Epithelial cell of proximal tubule (primary cell): Measurements from ENCODE around the gene GPC4. TPM values are rescaled to one million over a fixed set of nuclear protein-coding genes. Genes with fewer than 3 reads are reported as not detected.

Experiments used
- DNase-seq: peaks from one replicate; pipeline ENCODE4 v3.0.0-alpha.2; 2011; ENCODE audit warnings: low read depth
- H3K4me3 ChIP-seq: 2 replicates; pipeline ENCODE4 v1.5.1; 2011; ENCODE audit warnings: low read depth, mild to moderate bottlenecking, low read length
- total RNA-seq: library from RNA; depleted of rRNA; stranded (reverse); fragments of >200 nt; gene quantifications from 2 replicates; pipeline ENCODE4 v1.2.3, GENCODE V29; 2015
- TF ChIP-seq, protein P1 (sequence below): conservative IDR thresholded peaks from 2 replicates; pipeline ENCODE4 v1.5.1; 2012; ENCODE audit warnings: low read depth, mild to moderate bottlenecking, low read length

Gene GPC4
- total RNA-seq, 1 donor from 2014 or later, result 14.2 TPM

DNA sequence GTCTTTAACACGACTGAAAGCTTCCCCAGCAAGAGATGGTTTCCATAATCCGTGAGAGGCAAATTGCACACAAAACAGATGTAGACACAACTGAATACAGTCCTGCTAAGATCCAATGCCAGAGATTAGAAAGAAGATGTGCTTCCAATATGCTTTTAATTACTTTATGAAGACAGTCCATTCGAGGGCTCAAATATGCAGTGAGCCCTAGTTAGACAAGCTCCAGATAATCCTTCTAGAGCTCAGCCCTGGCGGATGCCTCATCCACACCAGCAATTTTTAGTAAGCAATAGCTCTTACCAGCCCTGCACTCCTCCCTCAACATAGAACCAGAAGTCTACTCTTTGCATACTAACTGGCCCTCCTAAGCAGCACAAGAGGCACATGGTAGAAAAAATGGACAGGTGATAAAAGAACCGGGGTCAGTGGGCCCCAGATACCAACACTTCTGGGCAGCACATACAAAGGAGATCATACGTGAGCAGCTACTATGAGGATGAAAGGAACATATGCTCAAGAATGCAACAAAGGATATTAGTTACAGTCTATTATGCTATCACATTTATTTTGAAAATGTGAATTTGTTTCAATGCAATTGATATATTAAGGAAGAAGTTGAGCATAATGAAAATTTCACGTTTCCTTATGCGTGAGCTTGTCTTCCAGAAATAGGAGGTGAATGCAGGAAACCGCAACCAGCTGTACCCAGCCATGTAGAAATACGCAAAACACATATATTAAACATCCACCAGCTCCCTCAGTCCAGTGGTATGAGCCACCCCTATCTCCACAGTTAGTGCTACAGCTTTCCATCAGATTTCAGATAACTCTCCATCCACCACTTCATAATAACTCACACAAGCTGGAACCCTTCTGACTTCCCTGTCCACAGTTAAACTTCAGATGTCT lies 34.3 kb downstream of the GPC4 start:
- no peak overlapping the region for H3K4me3 ChIP-seq
- DNase-seq, result no peak
- TF ChIP-seq, protein P1, sequence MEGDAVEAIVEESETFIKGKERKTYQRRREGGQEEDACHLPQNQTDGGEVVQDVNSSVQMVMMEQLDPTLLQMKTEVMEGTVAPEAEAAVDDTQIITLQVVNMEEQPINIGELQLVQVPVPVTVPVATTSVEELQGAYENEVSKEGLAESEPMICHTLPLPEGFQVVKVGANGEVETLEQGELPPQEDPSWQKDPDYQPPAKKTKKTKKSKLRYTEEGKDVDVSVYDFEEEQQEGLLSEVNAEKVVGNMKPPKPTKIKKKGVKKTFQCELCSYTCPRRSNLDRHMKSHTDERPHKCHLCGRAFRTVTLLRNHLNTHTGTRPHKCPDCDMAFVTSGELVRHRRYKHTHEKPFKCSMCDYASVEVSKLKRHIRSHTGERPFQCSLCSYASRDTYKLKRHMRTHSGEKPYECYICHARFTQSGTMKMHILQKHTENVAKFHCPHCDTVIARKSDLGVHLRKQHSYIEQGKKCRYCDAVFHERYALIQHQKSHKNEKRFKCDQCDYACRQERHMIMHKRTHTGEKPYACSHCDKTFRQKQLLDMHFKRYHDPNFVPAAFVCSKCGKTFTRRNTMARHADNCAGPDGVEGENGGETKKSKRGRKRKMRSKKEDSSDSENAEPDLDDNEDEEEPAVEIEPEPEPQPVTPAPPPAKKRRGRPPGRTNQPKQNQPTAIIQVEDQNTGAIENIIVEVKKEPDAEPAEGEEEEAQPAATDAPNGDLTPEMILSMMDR, result no peak

DNA sequence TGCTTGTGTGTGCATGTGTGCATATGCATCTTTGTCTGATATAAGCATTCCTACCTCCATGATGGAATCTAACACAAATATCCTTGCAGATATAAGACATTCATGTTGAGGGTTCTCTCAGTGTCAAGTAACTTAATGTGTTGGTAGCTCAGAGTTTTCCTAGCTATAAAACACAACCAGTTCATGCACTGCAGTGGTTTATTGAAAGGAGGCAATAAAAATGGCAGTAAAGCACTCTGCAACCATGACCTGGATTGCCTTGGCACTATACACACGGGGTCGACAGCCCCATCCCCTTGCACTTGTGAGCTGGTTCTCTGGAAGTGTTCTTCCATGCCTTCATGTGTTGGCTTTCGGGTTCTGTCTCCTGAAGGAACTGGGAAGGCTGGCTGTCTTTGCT lies 38.9 kb downstream of the GPC4 start:
- TF ChIP-seq, protein P1, result no peak
- no peak for DNase-seq
- no peak overlapping the region for H3K4me3 ChIP-seq

DNA sequence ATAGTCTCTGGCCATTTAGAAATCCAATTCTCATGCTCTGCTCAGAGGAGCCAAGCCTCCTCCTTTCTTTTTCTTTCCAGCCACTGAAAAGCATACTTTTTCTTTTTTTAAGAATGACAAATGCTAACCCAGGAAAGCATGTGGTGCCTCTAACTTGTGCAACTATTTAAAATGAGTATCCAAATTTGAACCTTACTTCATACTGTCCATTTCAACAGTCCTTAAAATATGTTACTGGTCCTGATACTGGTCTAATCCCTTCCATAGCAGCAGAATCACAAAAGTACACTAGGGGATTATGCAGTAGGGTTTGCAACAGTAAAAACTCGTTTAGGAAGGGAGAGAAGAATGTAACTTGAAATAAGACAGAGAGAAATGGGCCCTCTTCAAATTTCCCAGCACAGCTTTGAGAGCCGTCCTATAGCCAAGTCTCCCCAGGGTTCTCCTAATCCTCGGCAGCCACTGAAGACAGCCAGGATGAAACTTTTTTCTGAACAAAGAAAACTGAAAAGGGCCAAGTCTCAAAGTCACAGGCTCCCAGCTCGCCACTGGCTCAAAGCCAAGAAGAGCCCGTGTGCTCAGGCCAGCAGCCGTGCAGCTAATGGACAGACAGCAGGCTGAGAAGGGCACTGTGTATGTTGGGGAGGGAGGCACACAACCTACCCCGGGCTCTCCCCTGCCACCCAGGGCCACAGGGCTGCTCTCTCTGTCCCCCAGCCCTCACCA lies 39.5 kb downstream of the GPC4 start:
- no peak overlapping the region for H3K4me3 ChIP-seq
- TF ChIP-seq, protein P1, result no peak
- no peak for DNase-seq

DNA sequence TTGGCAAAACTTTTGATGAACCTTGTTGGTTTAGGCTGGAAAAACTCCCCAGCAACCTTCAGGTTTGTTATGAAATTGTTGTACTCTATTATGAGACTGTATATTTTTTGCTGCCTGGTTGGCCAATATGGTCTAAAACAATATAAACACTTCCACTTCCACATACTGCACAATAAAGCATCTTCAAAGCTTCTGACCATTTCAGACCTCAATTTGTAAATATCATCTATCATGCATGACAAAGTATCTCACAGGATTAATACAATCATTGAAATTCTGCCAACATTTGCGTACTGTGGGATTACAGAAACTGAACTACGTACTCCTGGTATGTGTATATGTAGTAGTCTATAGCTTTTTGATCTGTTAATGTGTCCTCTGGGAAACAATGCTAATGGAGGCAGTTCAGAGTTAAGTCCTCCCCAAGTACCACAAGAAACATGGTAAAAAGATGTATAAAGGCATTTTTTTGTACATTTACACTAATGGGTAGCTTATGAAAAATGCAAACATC lies 40.4 kb downstream of the GPC4 start:
- no peak for DNase-seq
- H3K4me3 ChIP-seq, result no peak overlapping the region
- TF ChIP-seq, protein P1, result no peak

DNA sequence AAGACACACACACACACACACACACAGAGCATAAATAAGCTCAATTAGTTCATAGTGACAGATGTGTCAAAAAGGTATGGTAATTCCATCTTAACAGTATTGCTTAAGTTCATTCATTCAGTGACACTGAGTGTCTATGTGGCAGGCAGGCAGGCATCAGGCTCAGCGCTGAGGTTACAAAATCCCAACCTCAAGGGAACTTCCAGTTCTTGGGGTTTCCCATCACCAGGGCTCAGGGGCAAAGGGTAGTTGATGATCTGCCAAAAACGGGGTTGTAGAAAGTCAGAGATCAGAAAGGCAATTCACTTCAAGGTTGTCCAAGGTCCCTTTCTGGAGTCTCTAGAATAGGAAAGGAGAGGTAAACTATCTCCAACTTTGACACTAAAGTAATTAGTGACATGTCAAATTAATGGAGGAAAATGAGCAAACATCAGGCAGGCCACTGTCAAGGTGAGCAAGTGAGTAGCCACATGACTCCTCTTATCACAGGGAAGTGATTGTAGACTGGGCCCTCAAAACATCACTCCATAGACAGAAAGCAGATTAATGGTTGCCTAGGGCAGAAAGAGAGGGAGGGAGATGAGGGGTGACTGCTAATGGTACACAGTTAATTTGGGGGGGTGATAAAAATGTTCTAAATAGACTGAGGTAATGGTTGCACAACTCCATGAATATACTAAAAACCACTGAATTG lies 41.8 kb downstream of the GPC4 start:
- TF ChIP-seq, protein P1, result no peak

DNA sequence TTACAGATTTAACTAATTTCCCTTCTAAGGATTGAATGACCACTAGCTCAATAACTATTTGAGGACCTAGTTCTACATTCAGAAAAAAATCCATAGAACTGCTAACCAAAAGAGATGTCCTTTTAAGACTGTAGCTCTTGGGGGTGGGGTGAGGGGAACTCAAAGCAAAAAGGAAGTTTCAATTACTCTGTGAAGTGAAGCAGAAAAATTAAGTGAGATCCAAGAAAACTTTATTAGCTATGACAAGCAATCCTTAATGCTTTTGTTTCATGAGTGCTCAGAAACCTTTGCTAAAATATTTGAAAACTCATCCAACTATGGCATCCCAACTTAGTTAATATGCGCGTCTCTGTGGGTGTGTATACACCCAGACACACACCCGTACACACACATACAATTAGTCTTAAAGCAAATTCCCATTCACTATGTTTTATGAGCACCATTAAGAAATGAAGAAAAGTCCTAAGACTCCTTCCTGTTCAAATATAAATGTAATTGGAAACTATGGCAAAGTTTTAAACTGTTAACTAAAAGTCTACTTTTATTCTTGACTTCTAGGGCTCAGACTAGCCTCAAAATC lies 44.5 kb downstream of the GPC4 start:
- TF ChIP-seq, protein P1, result no peak
- no peak overlapping the region for H3K4me3 ChIP-seq
- no peak for DNase-seq

More for the DNA sequence above, 41.8 kb downstream of the GPC4 start:
- no peak for DNase-seq
- no peak overlapping the region for H3K4me3 ChIP-seq
